Chondrocyte (in vitro differentiated cells): ENCODE data around the gene ARHGEF35. TPM values are rescaled to one million over a fixed set of nuclear protein-coding genes. Genes with fewer than 3 reads are reported as not detected.
"Not testable (repeated sequence)": the region's sequence is repeated elsewhere in the genome, so short reads cannot be mapped to it uniquely, and the experiment has no call there.

Source experiments
- DNase-seq: peaks from one replicate; pipeline ENCODE4 v3.0.0; 2021; ENCODE audit warnings: mixed read lengths, low spot score
- H3K27ac Mint-ChIP-seq: one replicate; pipeline ENCODE4 v1.8.0; 2021; ENCODE audit warnings: mild to moderate bottlenecking, moderate library complexity, mixed read lengths; ENCODE audit not compliant: unreplicated experiment
- H3K27me3 Mint-ChIP-seq: 2 replicates; pipeline ENCODE4 v1.8.0; 2021; ENCODE audit warnings: low read depth, mixed read lengths
- H3K36me3 Mint-ChIP-seq: 2 replicates; pipeline ENCODE4 v1.8.0; 2021; ENCODE audit warnings: low read depth, mixed read lengths
- H3K4me1 Mint-ChIP-seq: 2 replicates; pipeline ENCODE4 v1.8.0; 2021; ENCODE audit warnings: low read depth, mild to moderate bottlenecking, mixed read lengths
- H3K4me3 Mint-ChIP-seq: one replicate; pipeline ENCODE4 v1.8.0; 2021; ENCODE audit warnings: mild to moderate bottlenecking, moderate library complexity, mixed read lengths; ENCODE audit not compliant: unreplicated experiment
- H3K9me3 Mint-ChIP-seq: 2 replicates; pipeline ENCODE4 v1.8.0; 2021; ENCODE audit warnings: low read depth, mixed read lengths
- total RNA-seq: library from RNA; stranded (reverse); gene quantifications from 3 replicates; pipeline ENCODE4 v1.2.1, GENCODE V29; 2021
- TF ChIP-seq, protein P1 (sequence below): fragments of 200-600 bp; sonication (generic); IDR thresholded peaks from 2 replicates; pipeline ENCODE4 v1.5.0; 2021; ENCODE audit warnings: antibody characterized with exemption, mild to moderate bottlenecking, moderate library complexity

ARHGEF35 gene
- total RNA-seq, 1 donor from 2014 or later = 2.0 TPM

DNA sequence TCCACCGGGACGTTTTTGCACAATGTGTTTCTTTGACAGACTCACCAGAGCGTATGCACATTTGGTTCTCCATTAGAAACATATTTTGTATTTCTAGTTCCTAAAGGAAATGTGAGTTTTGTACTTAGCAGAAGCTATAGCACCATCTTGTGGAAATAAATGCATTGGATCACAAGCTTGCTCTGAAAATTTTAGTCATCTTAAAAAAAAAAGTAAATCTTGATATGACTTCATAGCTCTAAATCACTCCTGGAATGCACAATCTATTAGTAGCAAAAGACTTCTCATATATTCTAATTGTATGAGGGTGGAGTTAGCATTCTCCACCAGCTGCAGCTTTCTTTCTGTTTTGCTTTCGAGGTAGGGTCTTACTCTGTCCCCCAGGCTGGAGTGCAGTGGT is 23.5 kb upstream of the ARHGEF35 start:
- H3K4me3 Mint-ChIP-seq = not testable (repeated sequence)

DNA sequence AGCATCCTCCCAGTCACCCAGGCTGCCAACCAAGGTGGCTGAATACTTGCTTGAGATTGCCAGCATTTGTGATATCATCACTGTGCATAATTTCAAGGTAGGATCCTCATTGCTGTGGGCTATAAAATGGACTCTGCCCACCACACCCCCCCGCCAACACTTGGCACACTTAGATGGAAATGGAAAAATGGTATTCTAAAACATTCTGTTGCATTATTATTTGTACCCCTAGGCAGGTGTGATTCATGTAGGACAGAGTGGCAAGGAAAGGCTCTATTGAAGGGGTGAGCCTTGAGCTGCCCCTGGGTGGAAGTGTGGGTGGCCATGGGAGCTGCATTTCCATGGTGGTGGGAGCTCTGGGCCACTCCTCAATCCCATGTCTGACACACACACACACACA is 22.9 kb upstream of the ARHGEF35 start:
- not testable (repeated sequence) for H3K36me3 Mint-ChIP-seq, H3K27me3 Mint-ChIP-seq, H3K4me1 Mint-ChIP-seq, H3K4me3 Mint-ChIP-seq, H3K9me3 Mint-ChIP-seq, DNase-seq, H3K27ac Mint-ChIP-seq

More for the DNA sequence above, 23.5 kb upstream of the ARHGEF35 start:
- H3K27me3 Mint-ChIP-seq, H3K9me3 Mint-ChIP-seq, H3K4me1 Mint-ChIP-seq, DNase-seq, H3K27ac Mint-ChIP-seq, H3K36me3 Mint-ChIP-seq: not testable (repeated sequence)
- TF ChIP-seq, protein P1, sequence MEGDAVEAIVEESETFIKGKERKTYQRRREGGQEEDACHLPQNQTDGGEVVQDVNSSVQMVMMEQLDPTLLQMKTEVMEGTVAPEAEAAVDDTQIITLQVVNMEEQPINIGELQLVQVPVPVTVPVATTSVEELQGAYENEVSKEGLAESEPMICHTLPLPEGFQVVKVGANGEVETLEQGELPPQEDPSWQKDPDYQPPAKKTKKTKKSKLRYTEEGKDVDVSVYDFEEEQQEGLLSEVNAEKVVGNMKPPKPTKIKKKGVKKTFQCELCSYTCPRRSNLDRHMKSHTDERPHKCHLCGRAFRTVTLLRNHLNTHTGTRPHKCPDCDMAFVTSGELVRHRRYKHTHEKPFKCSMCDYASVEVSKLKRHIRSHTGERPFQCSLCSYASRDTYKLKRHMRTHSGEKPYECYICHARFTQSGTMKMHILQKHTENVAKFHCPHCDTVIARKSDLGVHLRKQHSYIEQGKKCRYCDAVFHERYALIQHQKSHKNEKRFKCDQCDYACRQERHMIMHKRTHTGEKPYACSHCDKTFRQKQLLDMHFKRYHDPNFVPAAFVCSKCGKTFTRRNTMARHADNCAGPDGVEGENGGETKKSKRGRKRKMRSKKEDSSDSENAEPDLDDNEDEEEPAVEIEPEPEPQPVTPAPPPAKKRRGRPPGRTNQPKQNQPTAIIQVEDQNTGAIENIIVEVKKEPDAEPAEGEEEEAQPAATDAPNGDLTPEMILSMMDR = peak; percentile 23

DNA sequence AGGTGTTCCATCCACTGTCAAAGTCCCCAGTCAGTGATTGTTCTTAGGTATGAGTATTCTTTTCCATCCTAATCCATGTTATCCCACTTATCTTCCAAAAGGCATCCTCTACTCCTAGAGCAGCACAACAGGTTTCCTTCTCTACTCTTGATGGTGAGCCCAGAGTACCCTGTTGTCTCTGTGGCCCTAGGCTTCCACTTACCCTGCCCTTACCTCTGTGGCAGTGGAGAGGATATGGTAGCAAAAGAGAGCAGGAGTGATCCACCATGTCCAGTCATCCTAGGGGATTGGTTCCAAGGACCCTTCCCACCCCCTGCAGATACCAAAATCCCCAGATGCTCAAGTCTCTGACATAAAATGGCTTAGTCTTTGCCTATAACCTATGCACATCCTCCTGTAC is 21.6 kb upstream of the ARHGEF35 start:
- not testable (repeated sequence) for H3K27me3 Mint-ChIP-seq, H3K9me3 Mint-ChIP-seq, H3K4me1 Mint-ChIP-seq, H3K36me3 Mint-ChIP-seq, H3K4me3 Mint-ChIP-seq, H3K27ac Mint-ChIP-seq, DNase-seq

DNA sequence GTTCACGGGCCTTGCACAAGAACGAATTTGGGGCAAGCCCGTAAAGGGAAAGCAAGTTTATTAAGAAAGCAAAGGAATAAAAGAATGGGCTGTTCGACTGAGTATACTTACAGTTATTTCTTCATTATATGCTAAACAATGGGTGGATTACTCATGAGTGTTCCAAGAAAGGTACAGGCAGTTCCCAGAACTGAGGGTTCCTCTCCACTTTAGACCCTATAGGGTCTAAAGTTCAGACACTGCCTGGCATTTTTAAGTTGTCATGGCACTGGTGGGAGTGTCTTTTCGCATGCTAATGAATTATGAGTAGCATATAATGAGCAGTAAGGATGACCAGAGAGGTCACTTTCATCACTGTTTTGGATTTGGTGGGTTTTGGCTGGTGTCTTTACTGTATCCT is 9.7 kb upstream of the ARHGEF35 start:
- H3K9me3 Mint-ChIP-seq, H3K36me3 Mint-ChIP-seq, H3K4me3 Mint-ChIP-seq, DNase-seq, H3K4me1 Mint-ChIP-seq, H3K27me3 Mint-ChIP-seq, H3K27ac Mint-ChIP-seq: not testable (repeated sequence)

DNA sequence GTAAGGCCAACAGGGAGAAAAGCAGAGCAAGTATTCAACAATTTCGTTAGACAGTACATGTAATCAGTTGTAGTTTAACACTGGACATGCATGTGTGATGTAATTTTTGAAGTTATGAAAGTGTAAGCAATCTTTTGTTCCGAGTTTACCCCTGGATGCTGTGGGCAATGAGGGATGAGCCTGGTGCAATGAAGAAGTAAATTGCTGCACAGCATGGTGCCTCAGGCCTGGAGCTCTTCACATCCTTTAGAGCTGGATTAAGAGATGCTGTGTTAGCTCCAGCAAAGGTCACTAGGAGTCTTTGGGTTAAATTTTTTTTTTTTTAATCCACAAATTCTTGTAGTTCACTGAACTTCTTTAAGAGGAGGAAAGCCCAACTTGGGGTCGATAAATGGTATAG is 7.5 kb upstream of the ARHGEF35 start:
- H3K27ac Mint-ChIP-seq, H3K4me3 Mint-ChIP-seq, H3K9me3 Mint-ChIP-seq, DNase-seq, H3K27me3 Mint-ChIP-seq, H3K36me3 Mint-ChIP-seq, H3K4me1 Mint-ChIP-seq: not testable (repeated sequence)

DNA sequence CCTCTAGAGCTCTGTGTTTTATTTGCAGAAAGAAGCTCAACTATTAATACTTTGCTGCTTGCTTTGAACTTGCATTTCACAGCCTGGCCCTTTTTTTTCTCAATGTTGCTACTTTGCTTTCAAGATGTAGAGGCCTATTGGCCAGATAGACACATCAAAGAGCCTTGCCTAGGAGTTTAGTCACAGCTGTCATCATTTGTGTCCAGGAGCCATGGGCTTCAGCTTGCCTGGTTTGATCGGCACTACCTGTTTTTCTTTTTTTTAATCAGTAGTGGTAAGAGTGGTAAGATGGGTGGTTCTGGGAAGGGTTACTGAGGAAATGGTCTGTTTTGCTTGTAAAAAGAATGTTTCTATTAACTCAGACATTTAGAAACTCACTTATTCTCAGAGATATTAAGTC is 6.3 kb upstream of the ARHGEF35 start:
- H3K27me3 Mint-ChIP-seq, DNase-seq, H3K27ac Mint-ChIP-seq, H3K9me3 Mint-ChIP-seq, H3K4me3 Mint-ChIP-seq, H3K36me3 Mint-ChIP-seq, H3K4me1 Mint-ChIP-seq: not testable (repeated sequence)

DNA sequence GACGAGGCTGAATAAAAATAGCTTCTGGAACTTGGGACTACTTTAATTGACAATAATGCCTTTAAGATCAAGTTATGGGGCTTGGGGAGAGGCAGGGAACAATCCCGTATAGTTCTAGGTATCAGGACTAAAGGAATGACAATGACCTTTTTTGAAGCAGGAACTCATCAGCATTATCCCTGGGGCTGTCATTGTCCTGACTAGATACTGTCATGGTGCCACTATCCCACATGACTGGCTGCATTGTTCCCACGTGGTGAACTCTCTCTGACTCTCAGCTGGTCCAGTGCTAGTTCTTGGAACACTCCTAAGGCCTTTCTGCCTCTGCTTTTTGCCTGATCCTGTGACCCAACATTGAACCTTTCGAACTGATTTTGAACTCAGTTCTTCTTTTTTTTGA is 3.3 kb upstream of the ARHGEF35 start:
- not testable (repeated sequence) for H3K9me3 Mint-ChIP-seq, H3K27ac Mint-ChIP-seq, H3K4me1 Mint-ChIP-seq, H3K4me3 Mint-ChIP-seq, H3K27me3 Mint-ChIP-seq, DNase-seq, H3K36me3 Mint-ChIP-seq

DNA sequence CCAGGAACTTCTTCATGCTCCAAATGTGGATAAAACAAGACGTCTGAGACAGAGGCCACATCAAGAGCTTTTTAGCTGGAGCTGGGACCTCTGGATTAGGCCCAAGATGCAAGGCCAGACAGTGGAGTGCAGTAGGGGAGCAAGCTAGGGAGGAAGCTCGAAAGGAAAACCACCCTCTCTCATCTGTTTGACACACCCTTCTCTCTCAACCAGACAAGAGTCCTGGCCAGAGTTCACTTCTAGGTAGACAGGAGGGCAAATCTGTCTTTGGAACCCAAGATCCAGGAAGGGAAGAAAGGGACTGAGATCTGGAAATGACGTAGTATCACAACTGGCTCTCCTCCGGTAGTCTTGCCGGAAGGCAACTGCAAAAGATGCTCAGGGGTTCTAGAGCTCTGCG is 1.2 kb downstream of the ARHGEF35 start:
- H3K27ac Mint-ChIP-seq, H3K4me1 Mint-ChIP-seq, H3K4me3 Mint-ChIP-seq, H3K27me3 Mint-ChIP-seq, H3K36me3 Mint-ChIP-seq, DNase-seq, H3K9me3 Mint-ChIP-seq: not testable (repeated sequence)

DNA sequence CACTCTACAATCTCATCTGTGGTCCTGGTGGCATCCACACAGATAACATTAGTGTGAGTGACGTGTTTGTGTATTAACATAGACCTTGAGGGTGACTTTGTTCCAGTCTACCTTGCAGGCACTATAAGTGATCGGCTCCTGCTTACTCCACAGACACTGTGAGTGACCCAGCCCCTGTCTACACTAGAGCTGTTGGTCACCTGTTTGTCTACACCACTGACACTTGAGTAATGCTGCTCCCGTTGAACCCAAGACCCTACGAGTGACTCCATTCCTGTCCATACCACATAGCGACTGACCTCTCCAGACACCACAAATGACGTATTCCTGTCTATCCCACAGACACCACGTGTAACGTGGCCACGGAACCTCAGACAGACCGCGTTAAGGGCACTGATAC is 1.9 kb downstream of the ARHGEF35 start:
- H3K27ac Mint-ChIP-seq, H3K9me3 Mint-ChIP-seq, H3K4me3 Mint-ChIP-seq, H3K4me1 Mint-ChIP-seq, DNase-seq, H3K27me3 Mint-ChIP-seq, H3K36me3 Mint-ChIP-seq: not testable (repeated sequence)

DNA sequence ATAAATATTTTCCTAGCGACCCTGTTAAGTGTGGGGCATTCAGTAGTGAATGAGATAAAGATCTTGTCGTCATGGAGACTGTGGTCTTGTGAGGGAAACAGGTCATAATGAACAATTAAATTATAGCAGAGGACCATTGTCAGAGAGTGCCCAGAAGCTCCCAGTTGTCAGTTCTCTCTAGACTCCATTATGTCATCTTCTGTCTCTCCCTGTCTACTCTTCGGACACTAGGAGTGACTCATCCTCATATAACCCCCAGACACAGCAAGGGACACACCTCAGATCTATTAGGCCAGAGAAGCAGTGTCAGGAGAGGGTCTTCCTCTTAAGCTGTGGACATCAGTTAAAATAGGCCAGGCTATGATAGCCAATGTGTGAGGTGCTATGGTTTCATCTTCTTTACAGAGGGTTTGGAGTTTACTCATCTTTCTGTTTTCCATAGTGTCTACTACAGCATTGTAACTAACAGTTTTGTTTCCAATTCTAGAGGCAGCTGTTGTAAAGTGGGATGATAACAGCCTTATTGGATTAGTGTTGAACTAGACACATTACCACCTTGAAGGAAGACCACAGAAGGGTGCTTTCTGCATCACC is 7.0 kb downstream of the ARHGEF35 start:
- not testable (repeated sequence) for H3K4me3 Mint-ChIP-seq, H3K36me3 Mint-ChIP-seq, H3K9me3 Mint-ChIP-seq, DNase-seq, H3K27me3 Mint-ChIP-seq, H3K4me1 Mint-ChIP-seq, H3K27ac Mint-ChIP-seq

DNA sequence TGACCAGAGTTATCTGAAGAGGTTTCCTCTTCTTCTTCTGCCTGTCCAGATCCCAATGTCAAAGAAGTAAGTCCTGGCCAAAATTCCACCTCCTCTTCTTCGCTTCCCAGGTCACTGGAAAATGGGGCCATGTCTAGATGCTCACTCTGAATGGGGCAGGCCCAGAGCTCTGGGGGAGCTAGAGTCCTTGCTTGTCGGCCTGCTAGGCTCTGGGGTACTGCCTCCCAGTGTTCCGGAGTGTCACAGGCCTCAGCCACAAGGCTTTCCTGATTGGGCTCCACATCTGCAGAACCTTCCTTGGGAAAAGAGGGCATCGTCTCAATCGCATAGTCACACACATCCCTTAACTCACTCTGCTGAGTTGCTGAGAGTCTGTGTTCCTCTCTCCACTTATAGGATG is 7.8 kb downstream of the ARHGEF35 start:
- H3K4me3 Mint-ChIP-seq, DNase-seq, H3K27me3 Mint-ChIP-seq, H3K36me3 Mint-ChIP-seq, H3K4me1 Mint-ChIP-seq, H3K9me3 Mint-ChIP-seq, H3K27ac Mint-ChIP-seq: not testable (repeated sequence)

DNA sequence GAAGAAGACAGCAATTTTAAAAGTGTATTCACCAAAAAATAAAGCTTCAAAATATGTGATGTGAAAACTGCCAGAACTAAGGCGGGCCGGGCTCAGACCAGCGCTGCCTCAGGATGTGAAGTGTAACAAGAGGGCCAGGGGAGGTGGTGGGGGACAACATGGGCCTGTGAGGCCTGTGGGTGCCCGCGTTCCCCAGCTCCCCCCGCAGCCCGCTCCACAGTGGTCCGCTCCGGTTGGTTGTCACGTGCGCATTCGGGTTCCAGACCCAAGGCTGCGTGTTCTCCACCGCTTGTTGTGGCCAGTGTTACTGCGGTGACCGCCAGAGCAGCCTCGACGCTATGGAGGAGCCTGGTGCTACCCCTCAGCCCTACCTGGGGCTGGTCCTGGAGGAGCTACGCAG is 12.5 kb downstream of the ARHGEF35 start, which contains the start of gene CTAGE4:
CTAGE4 (plus strand) TSS at position 301 of the 400 bp plus-strand sequence; CDS start at position 339, 38 bp downstream.
- not testable (repeated sequence) for H3K36me3 Mint-ChIP-seq, H3K27ac Mint-ChIP-seq, H3K4me3 Mint-ChIP-seq, H3K4me1 Mint-ChIP-seq, DNase-seq, H3K9me3 Mint-ChIP-seq, H3K27me3 Mint-ChIP-seq

DNA sequence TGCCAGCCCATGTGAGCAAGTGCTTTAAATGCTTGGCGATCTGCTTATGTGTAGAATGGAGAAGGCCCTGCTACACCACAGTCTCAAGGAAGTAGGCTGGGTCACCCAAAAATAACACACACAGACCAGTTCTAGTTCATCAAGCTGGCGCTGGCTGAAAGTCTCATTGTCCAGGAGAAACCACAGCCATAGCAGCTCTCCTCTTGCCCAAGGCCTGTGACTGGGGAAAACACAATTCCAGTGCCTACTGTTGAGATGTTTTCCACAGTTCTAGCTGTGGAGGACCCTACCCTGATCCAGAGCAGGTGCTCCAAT is 16.5 kb downstream of the ARHGEF35 start:
- not testable (repeated sequence) for H3K27ac Mint-ChIP-seq, H3K4me1 Mint-ChIP-seq, DNase-seq, H3K9me3 Mint-ChIP-seq, H3K36me3 Mint-ChIP-seq, H3K4me3 Mint-ChIP-seq
- H3K27me3 Mint-ChIP-seq = peaks cover 12% of the 10 kb centered on the region
